HG03066 (cell line): ENCODE data around the gene PTPN23.
"Not testable (repeated sequence)": the region's sequence is repeated elsewhere in the genome, so short reads cannot be mapped to it uniquely, and the experiment has no call there.

Experiments
- ATAC-seq: cut with Tn5 transposase; IDR thresholded peaks from one replicate; pipeline ENCODE4 v1.9.1; 2021; ENCODE audit warnings: low read depth; ENCODE audit not compliant: unreplicated experiment

The PTPN23 gene

GRCh38 chr3:47380601-47381316 lies at the start of gene PTPN23:
PTPN23 (plus strand) TSS chr3:47381021; CDS start chr3:47381097, 76 bp downstream.
- ATAC-seq: peak; percentile 70

GRCh38 chr3:47333907-47334306 lies 46.9 kb upstream of the PTPN23 start:
- ATAC-seq: no peak

DNA sequence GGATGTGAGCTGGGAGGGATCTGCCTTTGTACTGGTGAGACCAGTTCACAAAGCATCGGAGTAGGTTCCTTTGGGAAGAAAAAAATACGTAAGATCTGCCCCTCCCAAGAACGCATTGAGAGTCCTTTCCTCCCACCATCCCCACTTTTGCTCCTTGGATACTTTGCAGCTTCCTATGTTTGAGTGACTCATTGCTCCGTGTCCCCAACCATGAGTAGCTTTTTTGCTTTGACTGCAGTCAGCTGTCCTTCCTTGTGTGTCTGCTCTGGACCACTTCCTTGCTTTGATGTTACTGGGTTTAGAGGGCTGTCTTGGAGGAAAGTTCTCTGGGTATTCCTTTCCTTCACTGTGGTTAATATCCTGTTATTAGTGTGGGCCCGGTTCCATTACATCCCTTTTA lies 43.2 kb upstream of the PTPN23 start:
- ATAC-seq: no peak

GRCh38 chr3:47339951-47340350 lies 40.9 kb upstream of the PTPN23 start:
- no peak for ATAC-seq

GRCh38 chr3:47340866-47341265 lies 40.0 kb upstream of the PTPN23 start:
- no peak for ATAC-seq

- no peak for ATAC-seq
Measured at GRCh38 chr3:47342151-47342550, 38.7 kb upstream of the PTPN23 start.

DNA sequence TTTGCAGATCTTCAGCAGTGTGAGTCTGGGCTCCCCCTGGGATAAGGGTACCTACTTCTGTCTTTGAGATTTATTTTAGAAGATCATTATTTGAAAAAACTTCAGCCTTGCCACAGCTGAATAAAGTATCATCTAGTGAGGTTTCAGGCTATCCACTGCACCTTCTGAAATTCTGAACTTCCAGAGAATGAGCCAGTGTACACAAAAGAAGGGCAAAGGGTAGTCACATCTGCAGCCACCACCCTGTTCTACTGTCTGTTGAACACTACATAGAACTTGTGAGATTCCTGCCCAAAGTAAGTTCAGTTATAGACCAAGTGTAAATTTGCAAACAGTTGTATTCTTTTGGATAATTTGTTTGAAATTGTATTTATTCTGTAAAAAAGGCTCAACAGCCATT lies 38.0 kb upstream of the PTPN23 start:
- ATAC-seq: no peak

DNA sequence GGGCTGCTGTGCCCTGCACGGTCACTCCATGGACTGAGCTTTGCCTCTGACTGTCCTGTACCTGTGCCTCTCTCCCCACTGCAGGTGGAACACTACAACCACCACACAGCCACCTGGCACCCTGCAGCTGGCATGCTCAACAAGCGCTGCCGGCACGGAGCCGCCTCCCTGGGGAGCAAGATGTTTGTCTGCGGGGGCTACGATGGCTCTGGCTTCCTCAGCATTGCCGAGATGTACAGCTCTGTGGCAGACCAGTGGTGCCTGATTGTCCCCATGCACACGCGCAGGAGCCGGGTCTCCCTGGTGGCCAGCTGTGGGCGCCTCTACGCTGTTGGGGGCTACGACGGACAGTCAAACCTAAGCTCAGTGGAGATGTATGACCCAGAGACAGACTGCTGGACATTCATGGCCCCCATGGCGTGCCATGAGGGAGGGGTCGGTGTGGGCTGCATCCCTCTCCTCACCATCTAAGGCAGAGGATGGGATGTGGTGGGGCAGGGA lies 37.3 kb upstream of the PTPN23 start:
- ATAC-seq: no peak

GRCh38 chr3:47344971-47345370 lies 35.9 kb upstream of the PTPN23 start:
- ATAC-seq: no peak

DNA sequence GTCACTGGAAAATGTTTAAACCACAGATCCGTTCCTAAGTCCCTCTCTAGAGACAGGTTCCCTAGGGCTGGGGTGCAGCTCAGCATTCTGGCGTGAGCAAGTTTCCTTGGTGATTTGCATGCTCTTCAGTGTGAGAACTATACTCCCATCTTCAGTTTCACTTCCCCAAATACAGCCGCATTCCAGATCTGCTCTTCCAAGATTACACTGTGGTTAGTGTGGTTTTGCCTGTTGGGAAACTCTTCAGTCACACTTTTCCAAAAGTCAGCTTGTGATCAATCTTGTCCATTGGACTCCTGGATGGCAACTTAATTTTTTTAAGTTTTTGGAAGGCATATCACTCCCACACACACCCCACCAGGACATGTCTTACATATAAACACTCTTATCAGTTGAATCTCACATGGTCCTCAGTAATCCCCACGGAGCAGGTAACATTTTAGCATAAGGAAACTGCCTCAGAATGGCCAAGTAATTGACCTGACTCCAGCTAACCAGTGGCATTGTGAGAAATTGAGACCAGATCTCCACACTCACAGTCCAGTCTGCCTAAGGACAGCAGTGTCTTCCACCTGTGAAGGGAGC lies 33.5 kb upstream of the PTPN23 start:
- peak; percentile 93 for ATAC-seq

DNA sequence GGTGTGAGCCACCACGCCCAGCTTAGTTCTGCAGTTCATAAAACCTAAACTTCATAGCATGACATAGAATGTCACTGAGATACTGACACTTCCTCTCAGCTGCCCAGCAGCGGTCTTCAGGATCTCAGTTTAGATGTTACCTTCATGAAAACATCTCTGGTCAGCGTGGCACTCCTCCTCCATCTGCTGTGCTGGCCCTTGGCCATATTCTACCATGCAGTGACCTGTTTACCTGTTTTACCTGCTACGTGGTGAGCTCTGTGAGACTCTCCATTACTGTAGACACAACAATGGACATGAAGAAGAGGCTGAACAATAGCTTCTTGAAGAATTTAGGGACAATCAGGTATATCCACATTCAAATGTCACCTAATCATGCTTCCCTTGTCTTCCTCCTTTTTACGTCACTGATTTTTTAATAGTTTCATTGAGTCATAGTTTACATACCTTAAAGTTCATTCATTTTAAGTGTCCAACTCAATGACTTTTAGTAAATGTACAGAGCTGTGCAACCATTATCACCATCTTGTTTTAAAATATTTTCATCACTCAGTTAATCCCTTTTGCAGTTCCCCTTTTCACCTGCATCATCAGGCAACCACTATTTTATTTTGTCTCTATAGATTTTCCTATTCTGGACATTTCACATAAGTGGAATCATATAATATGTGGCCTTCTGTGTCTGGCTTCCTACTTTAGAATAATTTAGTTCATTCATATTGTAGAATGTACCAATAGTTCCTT lies 32.2 kb upstream of the PTPN23 start:
- no peak for ATAC-seq

- ATAC-seq: no peak
Measured at GRCh38 chr3:47355010-47355409, 25.8 kb upstream of the PTPN23 start.

GRCh38 chr3:47356201-47356600 lies 24.6 kb upstream of the PTPN23 start:
- ATAC-seq: no peak

GRCh38 chr3:47359323-47359722 lies 21.5 kb upstream of the PTPN23 start:
- ATAC-seq: no peak

DNA sequence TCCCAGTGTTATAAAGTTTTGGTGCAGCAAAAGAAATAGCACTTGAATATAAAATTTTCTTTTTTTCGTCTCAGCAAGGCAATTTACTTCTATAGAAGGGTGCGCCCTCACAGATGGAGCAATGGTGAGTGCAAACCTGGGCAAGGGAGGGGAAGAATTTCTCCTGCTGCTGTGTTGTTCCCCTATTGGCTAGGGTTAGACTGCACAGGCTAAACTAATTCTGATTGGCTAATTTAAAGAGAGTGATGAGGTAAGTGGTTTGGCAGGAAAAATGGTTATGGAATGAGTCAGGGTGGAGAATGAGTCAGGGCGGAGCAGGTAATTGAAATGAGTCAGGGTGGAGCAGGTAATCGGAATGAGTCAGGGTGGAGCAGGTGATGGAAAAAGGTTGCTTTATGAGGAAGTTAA lies 20.7 kb upstream of the PTPN23 start:
- not testable (repeated sequence) for ATAC-seq

- ATAC-seq: no peak
Measured at GRCh38 chr3:47362701-47363100, 18.1 kb upstream of the PTPN23 start.

DNA sequence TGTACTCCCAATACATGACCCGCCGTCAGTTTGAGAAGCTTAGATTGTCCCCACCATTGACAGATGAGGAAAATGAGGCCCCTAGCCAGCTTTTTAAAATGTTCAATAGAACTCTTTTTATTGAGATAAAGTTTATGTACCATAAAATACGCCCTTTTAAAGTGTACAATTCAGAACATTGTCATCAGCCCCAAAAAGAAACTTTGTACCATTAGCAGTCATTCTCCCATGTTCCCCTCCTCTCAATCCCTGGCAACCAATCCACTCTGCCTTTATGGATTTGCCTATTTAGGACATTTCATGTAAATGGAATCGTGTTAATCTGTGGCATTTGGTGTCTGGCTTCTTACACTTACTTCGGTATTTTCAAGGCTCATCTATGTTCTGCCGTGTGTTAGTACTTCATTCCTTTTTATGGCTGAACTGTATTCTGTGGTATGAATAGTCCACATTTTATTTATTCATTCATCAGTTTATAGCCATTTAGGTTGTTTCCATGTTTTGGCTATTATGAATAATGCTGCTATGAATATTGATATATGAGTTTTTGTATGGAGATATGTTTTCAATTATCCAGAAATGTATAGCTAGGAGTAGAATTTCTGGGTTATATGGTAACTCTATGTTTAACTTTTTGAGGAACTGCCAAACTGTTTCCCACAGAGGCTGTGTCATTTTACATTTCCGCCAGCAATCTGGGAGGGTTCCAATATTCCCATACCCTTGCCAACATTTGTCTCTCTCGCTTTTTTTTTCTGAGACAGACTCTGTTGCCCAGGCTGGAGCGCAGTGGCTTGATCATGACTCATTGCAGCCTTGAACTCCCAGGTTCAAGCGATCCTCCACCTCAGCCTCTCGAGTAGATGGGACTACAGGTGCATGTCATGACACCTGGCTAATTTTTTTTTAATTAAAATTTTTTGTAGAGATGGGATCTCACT lies 15.3 kb upstream of the PTPN23 start:
- ATAC-seq: no peak

DNA sequence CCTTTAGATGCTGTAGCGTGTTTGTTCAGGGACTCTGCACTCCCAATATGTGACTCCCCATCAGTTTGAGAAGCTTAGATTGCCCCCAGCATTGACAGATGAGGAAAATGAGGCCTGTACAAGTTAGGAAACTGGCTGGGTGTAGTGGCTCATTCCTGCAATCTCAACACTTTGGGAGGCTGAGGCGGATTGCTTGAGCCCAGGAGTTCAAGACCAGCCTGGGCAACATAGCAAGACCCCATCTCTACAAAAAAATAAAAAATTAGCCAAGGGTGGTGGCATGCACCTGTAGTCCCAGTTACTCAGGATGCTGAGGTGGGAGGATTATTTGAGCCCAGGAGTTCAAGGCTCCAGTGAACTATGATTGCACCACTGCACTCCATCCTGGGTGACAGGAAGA lies 14.0 kb upstream of the PTPN23 start:
- ATAC-seq: no peak

DNA sequence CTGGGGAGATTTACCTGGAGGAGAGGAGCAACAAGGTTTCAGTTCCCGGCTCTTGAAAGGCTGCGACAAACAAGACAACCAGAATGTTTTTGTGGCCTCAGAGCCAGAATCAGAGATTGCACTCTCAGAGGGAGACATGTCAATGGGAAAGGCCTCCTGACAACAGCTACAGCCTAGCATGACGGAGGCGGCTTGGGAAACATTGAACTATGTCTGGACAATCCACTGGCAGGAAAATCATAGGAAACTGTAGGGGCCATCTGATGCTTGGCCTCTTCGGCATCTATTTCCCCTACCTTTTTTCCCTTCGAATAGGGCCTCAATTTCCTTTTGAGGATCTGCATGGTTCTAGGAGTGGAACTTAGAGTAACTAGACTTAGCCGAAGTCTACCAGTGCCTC lies 13.2 kb upstream of the PTPN23 start:
- ATAC-seq: no peak

- ATAC-seq: not testable (repeated sequence)
Measured at GRCh38 chr3:47370020-47370419, 10.8 kb upstream of the PTPN23 start.
